GM10266 (cell line): Measurements from ENCODE around the gene LMBRD1.
A peak's percentile ranks its signal among the peaks of the same experiment; 100 is the strongest.

Source experiments
- DNase-seq: peaks from one replicate; pipeline ENCODE4 v3.0.0; 2012; ENCODE audit errors: extremely low spot score
- TF ChIP-seq, protein P1 (sequence below): IDR thresholded peaks from 2 replicates; pipeline ENCODE4 v1.5.1; 2012; ENCODE audit warnings: mild to moderate bottlenecking, low read depth; ENCODE audit not compliant: control insufficient read depth, insufficient read depth; ENCODE audit errors: missing control alignments

The LMBRD1 gene

DNA sequence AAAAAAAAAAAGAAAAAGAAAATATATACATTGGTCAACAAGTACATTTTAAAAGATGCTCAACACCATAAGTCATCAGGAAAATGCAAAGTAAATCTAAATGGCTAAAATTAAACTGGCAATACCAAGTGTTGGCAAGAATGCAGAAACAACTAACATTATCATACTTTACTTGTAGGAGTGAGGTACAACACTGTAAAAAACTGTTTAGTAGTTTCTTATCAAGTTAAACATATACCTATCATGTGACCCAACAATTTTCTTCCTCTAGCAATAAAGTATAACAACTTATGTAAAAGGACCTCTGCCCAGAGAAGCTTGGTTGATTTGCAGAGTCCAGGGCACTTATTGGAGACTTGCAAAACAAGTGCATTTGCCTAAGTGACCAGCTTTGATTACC lies 40.4 kb downstream of the LMBRD1 start:
- TF ChIP-seq, protein P1, sequence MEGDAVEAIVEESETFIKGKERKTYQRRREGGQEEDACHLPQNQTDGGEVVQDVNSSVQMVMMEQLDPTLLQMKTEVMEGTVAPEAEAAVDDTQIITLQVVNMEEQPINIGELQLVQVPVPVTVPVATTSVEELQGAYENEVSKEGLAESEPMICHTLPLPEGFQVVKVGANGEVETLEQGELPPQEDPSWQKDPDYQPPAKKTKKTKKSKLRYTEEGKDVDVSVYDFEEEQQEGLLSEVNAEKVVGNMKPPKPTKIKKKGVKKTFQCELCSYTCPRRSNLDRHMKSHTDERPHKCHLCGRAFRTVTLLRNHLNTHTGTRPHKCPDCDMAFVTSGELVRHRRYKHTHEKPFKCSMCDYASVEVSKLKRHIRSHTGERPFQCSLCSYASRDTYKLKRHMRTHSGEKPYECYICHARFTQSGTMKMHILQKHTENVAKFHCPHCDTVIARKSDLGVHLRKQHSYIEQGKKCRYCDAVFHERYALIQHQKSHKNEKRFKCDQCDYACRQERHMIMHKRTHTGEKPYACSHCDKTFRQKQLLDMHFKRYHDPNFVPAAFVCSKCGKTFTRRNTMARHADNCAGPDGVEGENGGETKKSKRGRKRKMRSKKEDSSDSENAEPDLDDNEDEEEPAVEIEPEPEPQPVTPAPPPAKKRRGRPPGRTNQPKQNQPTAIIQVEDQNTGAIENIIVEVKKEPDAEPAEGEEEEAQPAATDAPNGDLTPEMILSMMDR, result no peak
- DNase-seq, result no peak

DNA sequence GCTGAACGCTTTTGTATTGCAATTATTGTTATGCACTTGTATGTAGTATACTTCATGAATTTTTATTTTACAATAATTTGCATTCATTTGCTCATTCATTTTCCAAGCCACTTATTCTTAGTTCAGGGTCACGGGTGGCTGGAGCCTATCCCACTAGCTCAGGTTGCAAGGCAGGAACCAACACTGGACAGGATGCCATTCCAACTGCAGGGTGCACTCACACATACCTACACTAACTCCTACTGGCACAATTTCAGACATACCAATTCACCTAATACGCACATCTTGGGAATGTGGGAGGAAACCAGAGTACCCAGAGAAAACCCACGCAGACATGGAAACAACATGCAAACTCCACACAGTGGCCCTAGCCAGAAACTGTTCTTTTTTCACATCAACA lies 61.8 kb downstream of the LMBRD1 start:
- TF ChIP-seq, protein P1, result no peak

DNA sequence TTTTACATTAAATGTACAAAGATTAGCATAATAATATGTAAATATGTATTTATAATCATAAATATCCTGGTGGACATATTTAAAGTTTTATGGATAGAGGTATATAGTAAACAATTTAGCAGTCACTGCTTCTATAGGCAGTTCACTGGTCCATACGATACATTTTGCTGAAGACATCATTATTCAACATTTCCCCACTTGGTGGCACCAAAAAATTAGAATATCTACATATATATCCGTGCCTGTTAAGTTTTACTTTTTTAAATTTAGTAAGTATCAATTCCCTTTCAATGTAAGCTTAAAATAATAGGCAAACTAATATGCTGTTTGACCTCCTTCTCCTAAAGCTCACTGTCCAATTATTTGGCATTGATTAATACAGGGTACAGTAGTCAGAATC lies 64.2 kb downstream of the LMBRD1 start:
- TF ChIP-seq, protein P1, result peak; percentile 33
- peak; percentile 9 for DNase-seq

More for the DNA sequence above, 61.8 kb downstream of the LMBRD1 start:
- DNase-seq, result no peak

DNA sequence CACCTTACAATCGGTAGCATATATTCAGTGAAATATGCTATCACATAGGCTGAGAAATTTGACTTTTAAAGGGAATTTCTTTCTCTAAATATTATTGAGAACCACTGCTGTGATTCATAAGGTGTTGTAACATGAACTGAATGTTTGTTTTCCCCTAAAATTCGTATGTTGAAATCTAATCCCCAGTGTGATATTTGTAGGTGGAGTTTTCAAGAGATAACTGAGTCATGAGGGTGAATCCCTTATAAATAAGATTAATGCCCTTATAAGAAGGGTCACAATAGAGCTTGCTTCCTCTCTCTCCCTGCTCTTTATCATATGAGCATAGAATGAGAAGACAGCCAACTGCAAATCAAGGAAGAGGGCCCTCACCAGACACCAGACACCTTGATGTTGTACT lies 64.8 kb downstream of the LMBRD1 start:
- no peak for DNase-seq
- TF ChIP-seq, protein P1, result no peak

DNA sequence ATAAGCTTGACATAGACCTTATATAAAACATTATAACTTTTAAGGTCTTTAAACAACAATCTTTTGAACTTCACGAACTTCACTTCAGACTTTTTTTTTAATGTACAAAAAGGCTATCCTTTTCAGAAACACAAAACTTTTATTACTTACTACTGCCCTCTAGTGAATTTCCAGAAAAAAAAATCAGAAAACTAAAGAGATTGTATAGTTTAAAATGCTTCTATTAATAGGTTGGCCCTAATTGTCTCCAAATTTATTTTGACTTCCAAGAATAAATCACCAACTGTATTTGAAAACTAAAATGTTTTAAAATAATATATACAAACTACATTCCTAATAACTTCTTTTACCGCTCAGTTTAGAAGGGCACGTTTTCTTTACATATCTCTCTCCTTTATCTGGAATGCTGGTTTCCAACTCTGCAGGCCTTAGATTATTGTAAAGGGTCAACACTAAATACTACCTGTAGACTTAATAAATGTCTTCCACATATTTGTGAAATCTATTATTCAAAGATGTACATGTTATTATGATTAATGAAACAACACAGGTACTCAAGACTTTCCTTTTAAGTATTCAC lies 66.8 kb downstream of the LMBRD1 start:
- TF ChIP-seq, protein P1, result peak; percentile 15
- DNase-seq, result no peak

DNA sequence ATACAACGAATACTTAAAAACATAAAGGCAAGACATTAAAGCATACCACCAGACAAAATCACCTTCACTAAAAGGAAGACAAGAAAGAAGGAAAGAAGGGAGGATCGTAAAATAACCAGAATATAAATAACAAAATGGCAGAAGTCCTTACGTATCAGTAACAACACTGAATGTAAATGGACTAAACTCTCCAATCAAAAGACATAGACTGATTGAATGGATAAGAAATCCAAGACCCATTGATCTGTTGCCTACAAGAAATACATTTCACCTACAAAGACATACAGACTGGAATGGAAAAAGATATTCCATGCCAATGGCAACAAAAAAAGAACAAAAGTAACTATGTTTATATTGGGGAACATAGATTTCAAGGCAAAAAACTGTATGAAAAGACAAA lies 74.1 kb downstream of the LMBRD1 start:
- DNase-seq, result no peak
- TF ChIP-seq, protein P1, result no peak

DNA sequence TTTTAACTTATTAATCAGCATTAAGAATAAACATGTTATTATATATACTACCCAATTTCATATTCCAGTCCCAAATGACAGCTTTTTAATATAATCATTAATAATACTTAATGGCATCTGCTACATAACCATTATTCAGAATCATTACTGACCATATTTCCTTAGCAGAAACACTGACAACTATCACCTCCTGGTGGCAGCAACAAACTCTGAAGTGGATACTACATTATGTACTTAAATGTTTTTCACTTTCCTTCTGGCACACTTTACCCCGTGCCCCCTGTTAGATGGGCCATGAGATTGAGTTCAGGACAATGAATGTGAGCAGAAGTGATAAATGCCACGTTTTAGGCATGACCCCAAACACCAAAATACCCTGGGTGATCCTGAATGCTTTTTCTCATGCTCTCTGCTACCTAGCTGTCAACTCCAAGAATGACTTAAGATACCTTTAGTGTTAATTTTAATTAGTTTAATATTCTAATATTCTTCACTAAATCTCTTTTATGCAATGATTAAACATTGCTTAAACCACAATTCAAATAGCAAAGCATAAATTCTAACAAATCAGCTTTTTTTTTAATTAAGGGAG lies 77.1 kb downstream of the LMBRD1 start:
- TF ChIP-seq, protein P1, result peak; percentile 38
- peak; percentile 11 for DNase-seq
